ENCODE results near the gene PLEKHO2.

The PLEKHO2 gene

DNA sequence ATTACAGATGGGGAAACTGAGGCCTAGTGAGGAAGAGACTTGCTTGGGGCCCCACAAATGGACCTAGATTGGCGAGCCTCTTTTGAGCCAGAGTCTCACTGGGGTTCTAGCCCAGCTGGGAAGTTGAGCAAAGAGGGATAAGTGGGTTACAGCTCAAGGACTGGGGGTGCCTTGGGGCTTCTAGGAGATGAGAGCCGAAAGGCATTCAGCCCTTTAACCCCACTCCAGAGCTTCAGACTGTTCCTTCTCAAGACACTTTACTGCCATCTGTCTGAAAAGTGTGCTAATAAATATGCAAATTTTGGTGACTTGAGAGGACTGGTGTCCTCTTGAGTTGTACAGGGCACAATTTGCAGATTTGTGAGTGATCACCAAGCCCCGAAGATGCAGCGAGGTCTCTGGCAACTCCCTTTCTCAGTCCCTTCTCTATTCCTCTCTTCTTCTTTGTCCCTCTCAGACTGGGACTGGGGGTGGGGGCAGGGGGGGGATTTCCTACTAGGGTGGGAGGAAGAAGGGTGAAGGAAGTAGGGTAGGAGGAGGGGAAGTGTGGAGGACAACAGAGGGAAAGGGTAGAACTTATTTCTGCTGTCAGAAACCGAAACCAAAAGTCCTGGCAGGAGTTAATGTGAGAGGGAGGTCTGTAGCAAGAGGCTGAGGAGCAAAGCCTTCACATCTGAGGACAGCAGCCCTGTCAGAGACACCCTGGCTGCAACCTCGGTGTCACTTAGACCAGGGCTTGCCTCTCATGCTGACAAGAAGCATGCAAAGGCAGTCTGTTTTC is 53.8 kb downstream of the PLEKHO2 start:
- H3K27ac ChIP-seq (ENCODE audit: low read depth, low read length): no peak overlapping the region
- no peak overlapping the region for H3K9ac ChIP-seq (ENCODE audit: low read depth, low read length)
- 85% methylated on average over 4 of the region's 6 CpGs for WGBS
- H3K9me3 ChIP-seq (ENCODE audit: insufficient read depth, low read depth, low read length): peaks cover 2% of the 10 kb centered on the region; the same call in 1 of the 2 replicates
- no peaks in the 10 kb centered on the region for H3K36me3 ChIP-seq (ENCODE audit: insufficient read depth, low read length)
- no peak overlapping the region for H3K4me3 ChIP-seq (ENCODE audit: low read length)
- peaks cover 20% of the 10 kb centered on the region for H3K4me1 ChIP-seq (ENCODE audit: insufficient read depth, low read length)
- no peaks in the 10 kb centered on the region for H3K27me3 ChIP-seq (ENCODE audit: insufficient read depth, low read length)

DNA sequence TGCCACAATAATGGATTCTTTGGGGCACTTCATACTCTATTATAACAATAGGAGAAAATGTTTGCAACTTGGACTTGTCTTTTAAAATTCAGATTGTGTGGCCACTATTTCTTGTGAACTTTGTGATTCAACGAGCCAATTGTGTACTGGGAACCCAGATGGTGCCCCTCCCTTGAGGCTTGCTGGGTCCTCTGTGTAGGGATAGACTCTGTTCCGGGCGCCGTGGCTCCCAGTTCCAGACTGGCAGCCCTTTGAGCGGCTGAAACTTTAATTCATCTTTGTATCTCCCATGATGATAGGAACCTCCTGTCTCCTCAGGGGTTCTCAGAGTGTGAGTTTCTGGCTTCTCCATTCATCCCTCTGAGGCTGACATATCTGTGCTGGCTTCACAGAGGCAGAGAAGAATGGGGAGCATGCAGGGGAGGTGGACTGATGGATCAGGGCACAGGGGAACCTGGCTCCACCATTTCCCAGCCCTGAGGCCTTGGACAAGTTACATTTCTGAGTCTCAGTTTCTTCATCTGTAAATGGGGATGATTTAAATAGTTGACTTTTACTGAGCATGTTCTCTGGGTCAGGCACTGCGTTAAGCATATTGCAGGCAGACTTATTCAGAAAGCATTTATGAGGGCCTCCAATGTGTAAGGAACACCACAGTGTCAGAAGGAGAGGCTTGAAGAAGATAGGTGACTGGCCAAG is 54.8 kb downstream of the PLEKHO2 start:
- H3K36me3 ChIP-seq (ENCODE audit: insufficient read depth, low read length): no peaks in the 10 kb centered on the region
- 91% methylated on average over 6 of the region's 6 CpGs for WGBS
- no peak overlapping the region for H3K4me3 ChIP-seq (ENCODE audit: low read length)

DNA sequence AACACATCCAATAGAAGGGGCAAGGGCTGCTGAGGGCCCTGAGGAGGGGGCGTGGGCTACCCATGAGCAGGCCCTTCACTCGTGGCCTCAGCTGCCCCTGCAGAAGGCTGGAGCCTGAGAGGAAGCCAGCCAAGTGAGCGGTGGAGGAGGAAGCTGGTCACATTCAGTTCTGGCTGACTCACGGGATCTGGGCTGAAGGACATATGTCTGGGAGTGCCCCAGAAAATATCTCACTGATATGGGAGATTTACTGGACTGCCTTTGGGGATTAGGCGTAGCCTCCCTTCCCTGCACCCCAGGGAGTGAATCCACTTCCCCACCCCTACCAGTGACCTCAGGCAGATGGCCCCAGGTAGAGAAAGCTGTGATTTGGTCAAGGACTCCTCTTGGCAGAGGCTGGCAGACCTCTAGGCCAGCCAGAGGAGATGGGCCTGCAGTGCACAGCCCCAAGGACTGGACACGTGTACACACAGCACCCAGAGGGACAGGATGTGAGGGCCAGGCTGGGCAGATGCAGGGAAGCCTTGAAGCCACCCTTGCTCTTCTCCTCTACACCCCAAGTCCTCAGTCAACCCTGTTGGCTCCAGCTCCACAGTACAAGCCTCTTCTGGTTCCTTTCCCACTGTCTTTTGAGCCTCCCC is 55.8 kb downstream of the PLEKHO2 start:
- Histone ChIP-seq H3K36me3 (ENCODE audit: insufficient read depth, low read length) (no peaks in the 10 kb centered on the region), H3K4me1 (ENCODE audit: insufficient read depth, low read length) (peaks cover 20% of the 10 kb centered on the region), H3K27ac (ENCODE audit: low read depth, low read length) (no peak overlapping the region), H3K9ac (ENCODE audit: low read depth, low read length) (no peak overlapping the region), H3K4me3 (ENCODE audit: low read length) (no peak overlapping the region), H3K9me3 (ENCODE audit: insufficient read depth, low read depth, low read length) (peaks cover 17% of the 10 kb centered on the region), H3K27me3 (ENCODE audit: insufficient read depth, low read length) (no peaks in the 10 kb centered on the region)
- 91% methylated on average over 6 of the region's 6 CpGs for WGBS

More for the DNA sequence above, 54.8 kb downstream of the PLEKHO2 start:
- Histone ChIP-seq H3K27me3 (ENCODE audit: insufficient read depth, low read length) (no peaks in the 10 kb centered on the region), H3K9me3 (ENCODE audit: insufficient read depth, low read depth, low read length) (peaks cover 12% of the 10 kb centered on the region), H3K27ac (ENCODE audit: low read depth, low read length) (no peak overlapping the region), H3K9ac (ENCODE audit: low read depth, low read length) (no peak overlapping the region), H3K4me1 (ENCODE audit: insufficient read depth, low read length) (peaks cover 20% of the 10 kb centered on the region)

DNA sequence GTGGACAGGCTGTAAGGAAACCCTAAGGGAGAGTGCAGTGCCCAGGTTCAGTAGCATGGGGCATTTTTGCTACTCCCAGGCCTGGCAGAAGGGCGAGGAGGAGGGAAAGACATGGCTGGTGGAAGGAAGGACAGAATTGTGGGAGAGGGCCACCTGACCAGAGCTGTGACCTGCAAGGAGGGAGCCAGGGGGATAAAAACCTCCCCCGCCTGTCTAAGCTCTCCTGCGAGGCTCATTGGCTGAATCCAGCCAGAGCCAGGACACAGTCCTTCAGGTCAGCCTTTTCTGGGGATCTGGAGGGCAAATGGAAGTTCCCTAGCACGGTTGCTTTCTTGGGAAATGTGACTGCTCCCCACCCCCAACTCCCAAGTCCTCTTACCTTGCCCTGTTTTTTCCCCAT is 56.7 kb downstream of the PLEKHO2 start:
- Histone ChIP-seq H3K36me3 (ENCODE audit: insufficient read depth, low read length) (no peaks in the 10 kb centered on the region), H3K27me3 (ENCODE audit: insufficient read depth, low read length) (no peaks in the 10 kb centered on the region), H3K9me3 (ENCODE audit: insufficient read depth, low read depth, low read length) (peaks cover 17% of the 10 kb centered on the region), H3K4me1 (ENCODE audit: insufficient read depth, low read length) (peaks cover 18% of the 10 kb centered on the region), H3K9ac (ENCODE audit: low read depth, low read length) (no peak overlapping the region), H3K27ac (ENCODE audit: low read depth, low read length) (no peak overlapping the region), H3K4me3 (ENCODE audit: low read length) (no peak overlapping the region)
- 70% methylated on average over 4 of the region's 4 CpGs for WGBS

DNA sequence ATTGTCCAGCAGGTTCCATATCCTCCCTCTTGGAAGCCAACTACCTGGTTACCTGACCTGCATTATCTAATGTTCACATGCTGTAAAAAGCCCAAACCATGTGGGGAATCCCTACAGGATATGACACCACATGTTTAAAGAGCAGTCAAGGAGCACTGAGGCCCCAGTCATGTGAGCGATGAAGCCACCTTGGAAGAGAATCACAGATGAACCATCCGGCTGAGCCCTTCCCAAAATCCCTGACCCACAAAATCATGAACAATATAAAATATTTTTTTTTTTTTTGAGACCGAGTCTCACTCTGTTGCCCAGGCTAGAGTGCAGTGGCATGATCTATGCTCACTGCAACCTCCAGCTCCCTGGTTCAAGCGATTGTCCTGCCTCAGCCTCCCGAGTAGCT is 59.4 kb downstream of the PLEKHO2 start:
- no peak overlapping the region for H3K9ac ChIP-seq (ENCODE audit: low read depth, low read length)
- H3K4me3 ChIP-seq (ENCODE audit: low read length): no peak overlapping the region
- H3K9me3 ChIP-seq (ENCODE audit: insufficient read depth, low read depth, low read length): peaks cover 17% of the 10 kb centered on the region
- no peaks in the 10 kb centered on the region for H3K27me3 ChIP-seq (ENCODE audit: insufficient read depth, low read length)
- WGBS: 96% methylated on average over 5 of the region's 5 CpGs
- no peak overlapping the region for H3K27ac ChIP-seq (ENCODE audit: low read depth, low read length)
- H3K4me1 ChIP-seq (ENCODE audit: insufficient read depth, low read length): no peaks in the 10 kb centered on the region
- H3K36me3 ChIP-seq (ENCODE audit: insufficient read depth, low read length): no peaks in the 10 kb centered on the region

DNA sequence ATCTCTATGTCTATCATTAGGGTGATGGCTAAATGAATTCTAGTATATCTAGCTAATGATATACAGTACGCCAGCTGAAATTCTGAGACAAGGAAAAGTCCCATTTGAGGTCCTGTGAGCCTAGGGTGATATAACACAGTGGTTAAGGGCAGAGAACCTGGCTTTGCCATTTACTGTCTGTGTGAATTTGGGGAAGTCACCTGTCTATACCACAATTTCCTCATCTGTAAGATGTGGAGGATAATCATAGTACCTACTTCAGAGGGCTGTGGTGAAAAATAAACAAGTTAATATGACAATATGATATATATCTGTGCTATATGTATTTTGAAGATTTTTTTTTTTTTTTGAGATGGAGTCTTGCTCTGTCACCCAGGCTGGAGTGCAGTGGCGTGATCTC is 60.2 kb downstream of the PLEKHO2 start:
- WGBS: 97% methylated on average over 2 of the region's 2 CpGs
- peaks cover 24% of the 10 kb centered on the region for H3K9me3 ChIP-seq (ENCODE audit: insufficient read depth, low read depth, low read length)
- H3K4me1 ChIP-seq (ENCODE audit: insufficient read depth, low read length): no peaks in the 10 kb centered on the region
- no peak overlapping the region for H3K9ac ChIP-seq (ENCODE audit: low read depth, low read length)
- H3K4me3 ChIP-seq (ENCODE audit: low read length): no peak overlapping the region
- H3K27me3 ChIP-seq (ENCODE audit: insufficient read depth, low read length): no peaks in the 10 kb centered on the region
- no peak overlapping the region for H3K27ac ChIP-seq (ENCODE audit: low read depth, low read length)
- H3K36me3 ChIP-seq (ENCODE audit: insufficient read depth, low read length): no peaks in the 10 kb centered on the region

DNA sequence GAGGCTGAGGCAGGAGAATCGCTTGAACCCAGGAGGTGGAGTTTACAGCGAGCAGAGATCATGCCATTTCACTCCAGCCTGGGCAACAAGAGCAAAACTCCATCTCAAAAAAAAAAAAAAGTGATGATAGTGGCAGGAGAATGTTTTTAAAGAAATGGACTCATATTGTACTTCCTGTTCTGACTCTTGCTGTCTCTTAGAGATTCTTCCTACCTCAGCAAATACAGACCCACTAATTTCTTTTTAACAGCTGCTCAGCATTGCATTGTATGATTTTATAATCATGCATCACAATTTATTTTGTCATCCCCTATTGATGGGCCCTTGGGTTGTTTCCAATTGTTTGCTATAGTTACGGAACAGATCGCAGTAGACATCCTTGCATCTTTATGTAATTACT is 61.1 kb downstream of the PLEKHO2 start:
- peaks cover 25% of the 10 kb centered on the region for H3K9me3 ChIP-seq (ENCODE audit: insufficient read depth, low read depth, low read length)
- H3K27me3 ChIP-seq (ENCODE audit: insufficient read depth, low read length): no peaks in the 10 kb centered on the region
- WGBS: 93% methylated on average over 4 of the region's 4 CpGs
- no peaks in the 10 kb centered on the region for H3K36me3 ChIP-seq (ENCODE audit: insufficient read depth, low read length)
- H3K4me3 ChIP-seq (ENCODE audit: low read length): no peak overlapping the region
- H3K4me1 ChIP-seq (ENCODE audit: insufficient read depth, low read length): no peaks in the 10 kb centered on the region
- H3K9ac ChIP-seq (ENCODE audit: low read depth, low read length): no peak overlapping the region
- no peak overlapping the region for H3K27ac ChIP-seq (ENCODE audit: low read depth, low read length)

DNA sequence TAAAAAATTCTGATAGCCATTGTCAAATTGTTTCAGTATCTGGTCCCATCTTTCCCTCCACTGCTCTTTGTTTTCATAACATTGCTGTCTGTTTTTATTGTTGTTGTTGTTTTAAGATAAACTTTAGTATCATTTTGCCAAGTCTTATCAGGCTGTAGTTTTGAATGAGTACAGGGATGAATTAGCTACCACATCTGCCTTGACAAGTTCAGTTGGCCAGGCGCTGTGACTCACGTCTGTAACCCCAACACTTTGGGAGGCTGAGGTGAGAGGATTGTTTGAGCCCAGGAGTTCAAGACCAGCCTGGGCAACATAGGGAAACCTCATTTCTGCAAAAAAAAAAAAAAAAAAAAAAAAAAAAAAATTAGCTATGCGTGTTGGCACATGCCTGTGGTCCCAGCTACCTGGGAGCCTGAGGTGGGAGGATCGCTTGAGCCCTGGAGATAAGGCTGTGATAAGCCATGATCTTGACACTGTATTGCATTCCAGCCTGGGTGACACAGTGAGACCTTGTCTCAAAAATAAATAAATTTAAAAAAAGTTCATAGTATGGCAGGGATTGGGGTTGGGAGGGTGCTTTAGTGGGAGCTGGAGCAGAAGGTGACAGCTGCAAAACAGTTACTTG is 61.7 kb downstream of the PLEKHO2 start:
- no peak overlapping the region for H3K9ac ChIP-seq (ENCODE audit: low read depth, low read length)

DNA sequence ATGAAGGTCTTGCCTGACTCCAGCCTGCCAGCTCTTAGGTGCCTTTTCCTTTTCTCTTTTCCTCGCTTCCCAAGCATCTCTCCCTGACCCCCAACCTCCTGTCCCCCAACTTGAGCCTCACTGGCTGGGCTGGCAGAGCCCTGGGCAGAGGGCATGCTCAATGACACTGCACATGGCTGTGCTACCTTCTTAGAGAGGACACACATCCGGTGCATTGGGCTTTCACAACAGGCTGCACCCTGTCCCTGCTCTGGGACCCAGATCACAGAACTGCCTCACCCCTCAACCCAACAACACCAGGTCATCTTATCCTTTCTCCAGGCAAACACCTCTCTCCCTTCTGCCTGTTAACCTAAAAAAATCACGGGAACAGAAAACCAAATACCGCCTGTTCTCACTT is 62.5 kb downstream of the PLEKHO2 start:
- WGBS: 94% methylated on average over 4 of the region's 4 CpGs
- Histone ChIP-seq H3K9me3 (ENCODE audit: insufficient read depth, low read depth, low read length) (peaks cover 25% of the 10 kb centered on the region), H3K4me3 (ENCODE audit: low read length) (no peak overlapping the region), H3K27me3 (ENCODE audit: insufficient read depth, low read length) (no peaks in the 10 kb centered on the region), H3K27ac (ENCODE audit: low read depth, low read length) (no peak overlapping the region), H3K4me1 (ENCODE audit: insufficient read depth, low read length) (no peaks in the 10 kb centered on the region), H3K9ac (ENCODE audit: low read depth, low read length) (no peak overlapping the region), H3K36me3 (ENCODE audit: insufficient read depth, low read length) (no peaks in the 10 kb centered on the region)

More for the DNA sequence above, 61.7 kb downstream of the PLEKHO2 start:
- H3K4me3 ChIP-seq (ENCODE audit: low read length): no peak overlapping the region
- no peaks in the 10 kb centered on the region for H3K27me3 ChIP-seq (ENCODE audit: insufficient read depth, low read length)
- no peaks in the 10 kb centered on the region for H3K4me1 ChIP-seq (ENCODE audit: insufficient read depth, low read length)
- no peaks in the 10 kb centered on the region for H3K36me3 ChIP-seq (ENCODE audit: insufficient read depth, low read length)
- H3K9me3 ChIP-seq (ENCODE audit: insufficient read depth, low read depth, low read length): peaks cover 25% of the 10 kb centered on the region
- 93% methylated on average over 4 of the region's 4 CpGs for WGBS
- H3K27ac ChIP-seq (ENCODE audit: low read depth, low read length): no peak overlapping the region

DNA sequence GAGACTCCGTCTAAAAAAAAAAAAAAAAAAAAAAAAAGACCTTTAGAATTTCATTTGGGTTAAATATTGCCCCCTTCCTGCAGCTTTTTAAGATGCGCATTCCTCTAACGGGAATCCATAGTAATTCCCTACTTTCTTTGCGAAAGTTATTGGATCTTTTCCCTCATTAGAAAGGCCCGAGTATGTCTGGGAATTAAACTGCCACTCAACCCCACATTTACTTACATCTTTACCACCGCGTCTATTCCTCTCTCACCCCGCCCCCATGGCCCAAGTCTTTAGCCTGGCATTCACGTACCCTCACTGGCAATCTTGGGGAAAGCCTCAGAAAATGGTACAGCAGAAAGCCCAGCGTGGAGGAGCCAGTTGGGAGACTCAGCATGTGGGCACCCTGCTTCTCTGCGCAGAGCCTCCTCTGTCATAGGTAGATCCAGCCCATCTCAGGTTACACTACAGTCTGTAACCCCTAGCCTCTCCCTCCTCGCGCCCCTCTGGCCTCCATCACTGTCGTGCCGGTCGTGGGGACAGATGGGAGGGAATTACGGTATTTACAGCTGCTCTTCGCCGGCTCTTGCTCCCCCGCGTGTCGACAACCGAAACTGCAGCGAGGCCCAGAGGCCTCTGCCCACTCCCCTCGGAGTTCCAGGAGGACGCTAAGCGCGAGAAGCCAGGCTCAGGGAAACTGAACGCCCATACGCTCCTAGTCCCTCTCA is 63.6 kb downstream of the PLEKHO2 start:
- Histone ChIP-seq H3K36me3 (ENCODE audit: insufficient read depth, low read length) (no peaks in the 10 kb centered on the region), H3K4me1 (ENCODE audit: insufficient read depth, low read length) (no peaks in the 10 kb centered on the region), H3K27ac (ENCODE audit: low read depth, low read length) (no peak overlapping the region), H3K9ac (ENCODE audit: low read depth, low read length) (no peak overlapping the region), H3K9me3 (ENCODE audit: insufficient read depth, low read depth, low read length) (peaks cover 25% of the 10 kb centered on the region), H3K4me3 (ENCODE audit: low read length) (peak overlapping the region; percentile 46), H3K27me3 (ENCODE audit: insufficient read depth, low read length) (0 out of 2 replicates have a peak, but pooled peaks cover 3% of the 10 kb centered on the region)
- 14% methylated on average over 29 of the region's 30 CpGs for WGBS

Data from HUES64 (cell line).